Measurements from ENCODE around the gene KIF4A.

KIF4A gene

GRCh38 chrX:70444946-70445656 lies 155.2 kb downstream of the KIF4A start:
- no peak for DNase-seq

- no peak for DNase-seq
Measured at GRCh38 chrX:70445951-70446350, 156.0 kb downstream of the KIF4A start.

- no peak for DNase-seq
Measured at GRCh38 chrX:70446380-70447350, 156.8 kb downstream of the KIF4A start.

GRCh38 chrX:70449457-70449966 lies 159.6 kb downstream of the KIF4A start:
- no peak for DNase-seq

- peak; percentile 74 to 78 for DNase-seq
Measured at GRCh38 chrX:70452143-70452733, 162.3 kb downstream of the KIF4A start.

GRCh38 chrX:70453024-70453618 lies 163.2 kb downstream of the KIF4A start:
- no peak for DNase-seq

GRCh38 chrX:70454441-70455365 lies 164.8 kb downstream of the KIF4A start:
- peak; percentile 76 to 82 for DNase-seq

GRCh38 chrX:70455366-70456202 lies 165.7 kb downstream of the KIF4A start:
- DNase-seq: no peak

- DNase-seq: no peak
Measured at GRCh38 chrX:70456256-70456655, 166.4 kb downstream of the KIF4A start.

- DNase-seq: no peak
Measured at GRCh38 chrX:70461026-70461425, 171.1 kb downstream of the KIF4A start.

- no peak for DNase-seq
Measured at GRCh38 chrX:70464051-70464450, 174.1 kb downstream of the KIF4A start.

- DNase-seq: no peak
Measured at GRCh38 chrX:70466968-70467367, 177.1 kb downstream of the KIF4A start.

- DNase-seq: no peak
Measured at GRCh38 chrX:70468709-70469108, 178.8 kb downstream of the KIF4A start.
